HepG2 (cell line): ENCODE data around the gene ABCC8.

ENCODE experiments used
- GATAD2A ChIP-seq: IDR thresholded peaks from 2 replicates; pipeline ENCODE4 v1.6.1; 2016
- MYC ChIP-seq: sonication (generic); formaldehyde crosslinking; IDR thresholded peaks from 2 replicates; pipeline ENCODE4 v1.9.0; 2021; ENCODE audit warnings: missing genetic modification reagents, borderline replicate concordance
- POLR2A ChIP-seq, 2 experiments: IDR thresholded peaks; 2 replicates each; pipeline ENCODE4 v1.6.1; 2011; ENCODE audit warnings: low read depth in 2 of 2, low read length in 2 of 2, mild to moderate bottlenecking in 1 of 2, moderate library complexity in 1 of 2; ENCODE audit not compliant: insufficient read depth in 1 of 2
- POLR2G ChIP-seq: fragments of 200-400 bp; formaldehyde crosslinking; IDR thresholded peaks from 2 replicates; pipeline ENCODE4 v1.6.1; 2018; ENCODE audit warnings: mild to moderate bottlenecking, low read depth, low read length, moderate library complexity
- SP1 ChIP-seq, 2 experiments: fragments of 450-650 bp in 1 of 2; sonication (generic) in 1 of 2; formaldehyde crosslinking in 1 of 2; IDR thresholded peaks; 2 replicates each; pipeline versions ENCODE4 v1.4.0 to v1.6.1; 2016 to 2020; ENCODE audit warnings: missing genetic modification reagents in 1 of 2
- ZNF773 ChIP-seq: sonication (generic); formaldehyde crosslinking; IDR thresholded peaks from 2 replicates; pipeline ENCODE4 v1.4.0; 2020; ENCODE audit warnings: missing genetic modification reagents, borderline replicate concordance
- TF ChIP-seq, protein P1 (sequence below): sonication (generic); formaldehyde crosslinking; IDR thresholded peaks from 2 replicates; pipeline ENCODE4 v1.5.0; 2020; ENCODE audit warnings: mild to moderate bottlenecking, missing genetic modification reagents, moderate library complexity

DNA sequence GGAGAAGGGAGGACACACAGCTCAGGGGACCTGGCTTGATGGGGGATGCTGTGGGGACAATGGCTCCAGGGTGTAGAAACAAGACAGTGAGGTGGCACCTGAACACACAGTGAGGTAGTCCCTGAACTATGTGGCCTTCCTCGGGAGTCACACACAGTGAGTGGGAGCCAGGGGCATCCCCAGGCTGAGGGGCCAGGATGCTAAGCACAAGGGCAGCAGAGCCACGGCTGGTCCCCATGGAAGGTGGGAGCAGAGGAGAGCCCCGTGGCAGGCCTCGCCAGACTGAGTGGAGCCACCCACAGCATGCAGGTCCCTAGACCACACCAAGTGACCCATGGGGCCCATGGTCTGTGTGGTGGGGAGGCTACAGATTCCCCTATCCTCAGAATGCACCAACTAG is 26.0 kb upstream of the ABCC8 start:
- TF ChIP-seq GATAD2A (no peak), POLR2G (no peak), ZNF773 (no peak), POLR2A (IDR thresholded peaks at IDR 0.05; ENCODE audit: insufficient read depth in 1 of 2, low read depth in 2 of 2, low read length in 2 of 2) (no peak), SP1 (IDR thresholded peaks at IDR 0.05) (no peak), SP1 (CRISPR knock-in tag; IDR thresholded peaks at IDR 0.05) (no peak), MYC (CRISPR knock-in tag) (no peak)
- TF ChIP-seq, protein P1, sequence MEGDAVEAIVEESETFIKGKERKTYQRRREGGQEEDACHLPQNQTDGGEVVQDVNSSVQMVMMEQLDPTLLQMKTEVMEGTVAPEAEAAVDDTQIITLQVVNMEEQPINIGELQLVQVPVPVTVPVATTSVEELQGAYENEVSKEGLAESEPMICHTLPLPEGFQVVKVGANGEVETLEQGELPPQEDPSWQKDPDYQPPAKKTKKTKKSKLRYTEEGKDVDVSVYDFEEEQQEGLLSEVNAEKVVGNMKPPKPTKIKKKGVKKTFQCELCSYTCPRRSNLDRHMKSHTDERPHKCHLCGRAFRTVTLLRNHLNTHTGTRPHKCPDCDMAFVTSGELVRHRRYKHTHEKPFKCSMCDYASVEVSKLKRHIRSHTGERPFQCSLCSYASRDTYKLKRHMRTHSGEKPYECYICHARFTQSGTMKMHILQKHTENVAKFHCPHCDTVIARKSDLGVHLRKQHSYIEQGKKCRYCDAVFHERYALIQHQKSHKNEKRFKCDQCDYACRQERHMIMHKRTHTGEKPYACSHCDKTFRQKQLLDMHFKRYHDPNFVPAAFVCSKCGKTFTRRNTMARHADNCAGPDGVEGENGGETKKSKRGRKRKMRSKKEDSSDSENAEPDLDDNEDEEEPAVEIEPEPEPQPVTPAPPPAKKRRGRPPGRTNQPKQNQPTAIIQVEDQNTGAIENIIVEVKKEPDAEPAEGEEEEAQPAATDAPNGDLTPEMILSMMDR (CRISPR knock-in tag), result no peak
